Jurkat, Clone E6-1 (cell line): Measurements from ENCODE around the gene GOLGA1.
"Not testable (repeated sequence)": the region's sequence is repeated elsewhere in the genome, so short reads cannot be mapped to it uniquely, and the experiment has no call there.

ENCODE experiments used
- DNase-seq: peaks from one replicate; pipeline ENCODE4 v3.0.0-alpha.2; 2011; ENCODE audit warnings: low read depth, low spot score
- H3K4me3 ChIP-seq: 2 replicates; pipeline ENCODE4 v1.5.1; 2011; ENCODE audit warnings: mild to moderate bottlenecking, low read length, control low read depth, moderate library complexity

Gene GOLGA1

GRCh38 chr9:124946167-124946566 lies 5.3 kb upstream of the GOLGA1 start:
- no peak for DNase-seq
- H3K4me3 ChIP-seq, result no peak overlapping the region

- peak; percentile 75 for DNase-seq
- peak overlapping the region; percentile 75 for H3K4me3 ChIP-seq
Measured at GRCh38 chr9:124941679-124942561, 1.0 kb upstream of the GOLGA1 start.

GRCh38 chr9:124940521-124940893 lies 376 bp downstream of the GOLGA1 start:
- DNase-seq, result no peak
- peak overlapping the region; percentile 75 for H3K4me3 ChIP-seq

- H3K4me3 ChIP-seq, result peak overlapping the region; percentile 75
- no peak for DNase-seq
Measured at GRCh38 chr9:124939944-124940343, 939 bp downstream of the GOLGA1 start.

- no peak overlapping the region for H3K4me3 ChIP-seq
- DNase-seq, result no peak
Measured at GRCh38 chr9:124934290-124934689, 6.6 kb downstream of the GOLGA1 start.

GRCh38 chr9:124932333-124932732 lies 8.6 kb downstream of the GOLGA1 start:
- no peak for DNase-seq
- no peak overlapping the region for H3K4me3 ChIP-seq

- no peak overlapping the region for H3K4me3 ChIP-seq
- no peak for DNase-seq
Measured at GRCh38 chr9:124929464-124929863, 11.4 kb downstream of the GOLGA1 start.

- H3K4me3 ChIP-seq, result no peak overlapping the region
- DNase-seq, result no peak
Measured at GRCh38 chr9:124928116-124928515, 12.8 kb downstream of the GOLGA1 start.

GRCh38 chr9:124920394-124920793 lies 20.5 kb downstream of the GOLGA1 start:
- DNase-seq, H3K4me3 ChIP-seq: not testable (repeated sequence)

- no peak overlapping the region for H3K4me3 ChIP-seq
- DNase-seq, result no peak
Measured at GRCh38 chr9:124914753-124915405, 26.0 kb downstream of the GOLGA1 start.

- H3K4me3 ChIP-seq, result no peak overlapping the region
- DNase-seq, result no peak
Measured at GRCh38 chr9:124913378-124913777, 27.5 kb downstream of the GOLGA1 start.

- DNase-seq, result no peak
- H3K4me3 ChIP-seq, result no peak overlapping the region
Measured at GRCh38 chr9:124911766-124912165, 29.1 kb downstream of the GOLGA1 start.

- DNase-seq, result no peak
- no peak overlapping the region for H3K4me3 ChIP-seq
Measured at GRCh38 chr9:124908098-124908497, 32.8 kb downstream of the GOLGA1 start.

- no peak for DNase-seq
- H3K4me3 ChIP-seq, result no peak overlapping the region
Measured at GRCh38 chr9:124906966-124907365, 33.9 kb downstream of the GOLGA1 start.

GRCh38 chr9:124899845-124900244 lies 41.0 kb downstream of the GOLGA1 start:
- no peak for DNase-seq
- no peak overlapping the region for H3K4me3 ChIP-seq

GRCh38 chr9:124897570-124898460 lies 43.1 kb downstream of the GOLGA1 start:
- H3K4me3 ChIP-seq, result no peak overlapping the region
- no peak for DNase-seq

GRCh38 chr9:124894741-124895170 lies 46.1 kb downstream of the GOLGA1 start:
- no peak overlapping the region for H3K4me3 ChIP-seq
- DNase-seq, result peak; percentile 94

GRCh38 chr9:124894035-124894740 lies 46.7 kb downstream of the GOLGA1 start:
- DNase-seq, result no peak

GRCh38 chr9:124890179-124890578 lies 50.7 kb downstream of the GOLGA1 start:
- H3K4me3 ChIP-seq, result no peak overlapping the region
- no peak for DNase-seq

More at GRCh38 chr9:124894035-124894740, 46.7 kb downstream of the GOLGA1 start:
- H3K4me3 ChIP-seq, result no peak overlapping the region
